ENCODE data around the gene HAS3.
A peak's percentile ranks its signal among the peaks of the same experiment; 100 is the strongest.
"Not testable (repeated sequence)": the region's sequence is repeated elsewhere in the genome, so short reads cannot be mapped to it uniquely, and the experiment has no call there.

Gene HAS3, protein sequence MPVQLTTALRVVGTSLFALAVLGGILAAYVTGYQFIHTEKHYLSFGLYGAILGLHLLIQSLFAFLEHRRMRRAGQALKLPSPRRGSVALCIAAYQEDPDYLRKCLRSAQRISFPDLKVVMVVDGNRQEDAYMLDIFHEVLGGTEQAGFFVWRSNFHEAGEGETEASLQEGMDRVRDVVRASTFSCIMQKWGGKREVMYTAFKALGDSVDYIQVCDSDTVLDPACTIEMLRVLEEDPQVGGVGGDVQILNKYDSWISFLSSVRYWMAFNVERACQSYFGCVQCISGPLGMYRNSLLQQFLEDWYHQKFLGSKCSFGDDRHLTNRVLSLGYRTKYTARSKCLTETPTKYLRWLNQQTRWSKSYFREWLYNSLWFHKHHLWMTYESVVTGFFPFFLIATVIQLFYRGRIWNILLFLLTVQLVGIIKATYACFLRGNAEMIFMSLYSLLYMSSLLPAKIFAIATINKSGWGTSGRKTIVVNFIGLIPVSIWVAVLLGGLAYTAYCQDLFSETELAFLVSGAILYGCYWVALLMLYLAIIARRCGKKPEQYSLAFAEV

GRCh38 chr16:69105501-69106361 is at the start of gene HAS3:
Gene HAS3, plus strand, starts transcription at chr16:69105653. Its CDS starts 3,743 bp downstream, at chr16:69109396.
- DNase-seq (ENCODE audit: low spot score): peak; percentile 86

DNA sequence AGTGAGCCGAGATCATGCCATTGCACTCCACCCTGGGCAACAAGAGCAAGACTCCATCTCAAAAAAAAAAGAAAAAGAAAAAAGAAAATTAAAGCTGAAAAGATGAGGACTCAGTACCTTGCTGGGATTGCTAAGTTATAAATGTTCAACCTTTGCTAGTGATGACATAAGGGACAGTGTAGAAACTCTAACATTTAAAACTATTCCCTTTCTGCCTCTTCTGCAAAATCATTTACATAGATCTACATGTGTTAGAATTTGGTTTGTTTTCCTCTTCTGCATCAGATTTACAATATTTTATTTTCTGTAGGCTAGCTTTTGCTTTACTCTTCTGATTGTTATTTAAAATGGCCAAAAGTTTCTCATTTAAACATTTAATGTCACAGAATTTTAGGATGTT is 49.5 kb upstream of the HAS3 start:
- no peak for DNase-seq (ENCODE audit: low spot score)

GRCh38 chr16:69056421-69056820 is 49.0 kb upstream of the HAS3 start:
- DNase-seq (ENCODE audit: low spot score): no peak

GRCh38 chr16:69057400-69058378 is 47.8 kb upstream of the HAS3 start:
- no peak for DNase-seq (ENCODE audit: low spot score)

DNA sequence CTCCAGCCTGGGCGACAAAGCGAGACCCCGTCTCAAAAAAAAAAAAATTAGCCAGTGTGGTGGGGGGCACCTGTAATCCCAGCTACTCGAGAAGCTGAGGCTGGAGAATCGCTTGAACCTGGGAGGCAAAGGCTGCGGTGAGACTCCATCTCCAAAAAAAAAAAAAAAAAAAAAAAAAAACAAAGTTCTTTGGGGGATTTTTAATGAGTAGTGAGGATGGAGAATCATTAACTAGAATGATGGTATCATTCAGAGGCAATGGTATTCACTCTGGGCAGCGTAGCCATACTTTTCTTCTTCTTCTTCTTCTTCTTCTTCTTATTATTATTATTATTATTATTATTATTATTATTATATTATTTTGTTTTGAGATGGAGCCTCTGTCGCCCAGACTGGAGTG is 42.0 kb upstream of the HAS3 start:
- DNase-seq (ENCODE audit: low spot score): not testable (repeated sequence)

- DNase-seq (ENCODE audit: low spot score): no peak
These were observed 41.2 kb upstream of the HAS3 start for GRCh38 chr16:69064124-69064763.

- DNase-seq (ENCODE audit: low spot score): no peak
These were observed 40.6 kb upstream of the HAS3 start for GRCh38 chr16:69064764-69065313.

DNA sequence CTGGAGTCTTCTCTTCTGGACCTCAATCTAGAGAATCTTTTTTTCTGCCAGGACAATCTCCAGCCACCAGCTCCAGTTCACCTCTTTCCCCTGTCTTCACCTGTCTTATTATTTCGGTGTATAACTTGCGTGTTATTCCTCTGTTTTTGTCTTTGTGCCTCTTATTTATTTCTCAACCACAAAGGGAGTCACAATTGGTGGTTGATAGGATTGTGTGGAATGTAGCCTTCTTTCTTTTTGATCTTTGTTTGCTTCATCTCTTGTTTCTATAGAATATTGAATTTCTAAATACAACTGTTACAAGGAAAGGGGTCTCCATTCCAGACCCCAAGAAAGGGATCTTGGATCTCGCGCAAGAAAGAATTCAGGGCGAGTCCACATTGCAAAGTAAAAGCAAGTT is 35.9 kb upstream of the HAS3 start:
- DNase-seq (ENCODE audit: low spot score): no peak

DNA sequence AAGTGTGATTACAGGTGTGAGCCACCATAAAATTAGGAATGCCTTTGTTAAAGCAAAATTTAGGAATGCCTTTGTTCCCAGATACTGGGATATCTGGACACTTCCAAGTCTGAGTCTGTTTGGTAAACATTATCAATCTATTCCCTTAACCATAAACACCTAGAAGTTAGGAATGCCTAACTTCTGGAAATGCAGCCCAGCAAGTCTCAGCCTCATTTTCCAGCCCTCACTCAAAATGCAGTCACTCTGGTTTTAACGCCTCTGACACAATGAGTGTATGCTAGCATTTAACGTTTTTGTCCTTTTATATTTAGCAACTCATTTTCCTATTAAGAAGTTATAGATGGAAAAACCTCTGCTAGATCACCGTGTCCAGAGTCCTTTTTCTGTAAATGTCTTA is 34.4 kb upstream of the HAS3 start:
- DNase-seq (ENCODE audit: low spot score): no peak

- no peak for DNase-seq (ENCODE audit: low spot score)
These were observed 32.8 kb upstream of the HAS3 start for GRCh38 chr16:69072640-69072974.

DNA sequence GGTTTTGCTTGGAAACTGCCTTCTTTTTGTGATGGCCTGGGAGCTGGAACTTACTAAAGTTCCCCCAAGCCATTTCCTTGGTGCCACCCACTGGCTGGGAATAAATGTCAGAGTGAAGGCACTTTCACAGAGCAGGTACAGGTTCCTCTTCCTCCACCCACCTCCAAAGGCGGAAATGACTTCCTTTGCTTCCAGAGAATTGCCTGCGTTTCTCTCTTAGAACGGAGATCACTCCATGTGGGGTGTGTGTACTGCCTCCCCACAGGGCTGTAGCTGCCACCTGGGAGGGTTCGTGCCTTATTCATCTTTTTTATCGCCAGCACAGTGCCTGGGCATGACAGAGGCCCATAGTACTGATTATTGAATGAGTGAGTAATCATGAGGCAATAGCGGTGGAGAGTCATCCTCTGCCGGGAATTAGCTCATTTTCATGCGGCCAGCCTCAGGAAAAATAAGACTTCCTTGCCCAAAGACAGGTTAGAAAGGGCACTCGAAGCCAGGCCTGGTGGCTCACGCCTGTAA is 32.2 kb upstream of the HAS3 start:
- no peak for DNase-seq (ENCODE audit: low spot score)

DNA sequence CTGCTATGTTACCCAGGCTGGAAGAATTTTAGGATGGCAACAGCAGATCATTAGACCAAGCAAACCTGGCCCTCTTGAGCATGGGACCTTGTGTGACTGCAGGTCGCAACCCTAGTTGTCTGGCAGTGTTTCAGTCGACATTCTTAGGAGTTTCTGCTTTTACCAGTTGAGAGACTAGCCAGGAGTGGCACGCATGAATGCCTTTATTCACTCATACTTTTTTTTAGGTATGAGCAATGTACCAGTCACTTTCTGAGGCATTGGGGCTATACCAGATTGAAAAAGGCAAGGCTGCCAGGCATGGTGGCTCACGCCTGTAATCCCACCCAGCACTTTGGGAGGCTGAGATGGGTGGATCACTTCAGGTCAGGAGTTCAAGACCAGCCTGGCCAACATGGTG is 28.2 kb upstream of the HAS3 start:
- DNase-seq (ENCODE audit: low spot score): no peak

DNA sequence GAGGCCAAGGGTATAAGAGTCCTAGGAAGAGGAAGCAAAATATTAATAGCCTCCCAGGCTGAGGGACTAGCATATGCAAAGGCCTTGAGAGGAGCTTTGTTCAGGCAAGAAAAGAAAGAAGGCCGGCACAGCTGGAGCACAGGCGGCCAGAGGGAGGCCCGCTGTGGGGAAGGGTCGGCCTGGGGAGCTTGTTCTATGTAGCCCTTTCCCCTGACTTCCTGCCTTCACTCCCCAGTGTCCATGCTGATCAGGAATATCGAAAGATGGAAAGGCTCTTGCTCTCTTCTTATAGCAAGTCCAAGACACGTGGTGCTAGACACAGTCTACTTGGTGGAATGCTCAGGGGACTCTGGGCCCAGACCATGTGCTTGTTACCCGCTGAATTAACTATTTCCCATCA is 27.4 kb upstream of the HAS3 start:
- peak; percentile 61 for DNase-seq (ENCODE audit: low spot score)

DNA sequence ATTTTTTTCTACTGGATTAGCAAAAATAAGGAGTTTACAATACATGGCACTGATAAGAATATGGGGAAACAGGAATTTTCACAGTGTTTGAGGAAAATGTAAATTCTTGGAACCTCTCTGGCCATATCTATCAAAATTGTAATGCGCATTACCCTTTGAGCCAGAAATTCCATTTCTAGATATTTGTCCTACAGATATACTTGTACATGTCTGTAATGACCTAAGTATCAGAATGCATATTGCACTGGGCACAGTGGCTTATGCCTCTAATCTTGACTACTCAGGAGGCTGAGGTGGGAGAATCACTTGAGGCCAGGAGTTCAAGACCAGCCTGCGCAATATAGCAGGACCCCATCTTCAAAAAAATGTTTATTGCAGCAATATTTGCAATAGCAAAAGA is 25.8 kb upstream of the HAS3 start:
- no peak for DNase-seq (ENCODE audit: low spot score)

GRCh38 chr16:69083306-69083941 is 22.0 kb upstream of the HAS3 start:
- no peak for DNase-seq (ENCODE audit: low spot score)

DNA sequence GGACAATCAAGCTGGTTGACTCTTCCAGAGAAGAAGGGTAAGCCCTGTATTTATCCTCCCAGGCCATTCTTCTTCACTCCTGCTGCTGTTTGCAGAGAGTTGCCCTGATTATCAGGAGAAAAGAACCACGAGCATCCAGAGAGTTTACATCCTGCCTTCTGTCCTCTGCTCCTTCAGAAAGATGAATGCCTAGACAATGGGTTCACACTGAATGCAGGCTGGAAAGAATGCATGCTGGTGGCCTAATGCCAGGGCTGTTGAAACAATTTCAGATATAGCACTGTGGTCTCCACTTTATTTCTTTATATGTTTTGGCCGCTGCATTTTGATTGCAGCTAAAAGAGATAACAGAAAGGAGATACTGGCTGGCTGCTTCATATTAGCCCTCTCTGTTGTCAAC is 21.2 kb upstream of the HAS3 start:
- no peak for DNase-seq (ENCODE audit: low spot score)

DNA sequence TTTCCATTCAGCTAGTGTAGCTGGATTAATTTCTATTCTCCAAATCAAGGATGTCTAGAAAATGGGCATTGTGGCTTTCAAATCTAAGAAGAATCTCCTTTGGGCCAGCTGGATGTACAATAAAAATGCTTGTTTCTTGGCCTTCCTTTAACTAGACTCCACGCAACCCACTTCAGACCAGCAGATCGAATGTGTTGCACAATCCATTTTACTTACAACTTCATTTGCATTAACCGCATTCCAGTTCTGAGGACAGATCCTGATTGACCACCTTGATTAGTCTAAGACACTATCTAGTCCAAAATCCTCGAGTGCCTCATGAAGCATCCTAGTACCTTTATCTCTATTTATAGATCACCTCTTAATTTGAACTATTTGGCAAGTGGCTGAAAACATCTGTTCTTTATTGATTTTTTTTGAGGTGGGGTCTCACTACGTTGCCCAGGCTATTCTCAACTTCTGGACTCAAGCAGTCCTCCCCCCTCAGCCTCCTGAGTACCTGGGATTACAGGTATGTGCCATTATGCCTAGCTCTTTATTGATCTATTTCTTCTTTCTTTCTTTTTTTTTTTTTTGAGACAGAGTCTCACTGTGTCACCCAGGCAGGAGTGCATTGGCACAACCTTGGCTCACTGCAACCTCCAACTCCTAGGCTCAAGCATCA is 20.3 kb upstream of the HAS3 start:
- no peak for DNase-seq (ENCODE audit: low spot score)

DNA sequence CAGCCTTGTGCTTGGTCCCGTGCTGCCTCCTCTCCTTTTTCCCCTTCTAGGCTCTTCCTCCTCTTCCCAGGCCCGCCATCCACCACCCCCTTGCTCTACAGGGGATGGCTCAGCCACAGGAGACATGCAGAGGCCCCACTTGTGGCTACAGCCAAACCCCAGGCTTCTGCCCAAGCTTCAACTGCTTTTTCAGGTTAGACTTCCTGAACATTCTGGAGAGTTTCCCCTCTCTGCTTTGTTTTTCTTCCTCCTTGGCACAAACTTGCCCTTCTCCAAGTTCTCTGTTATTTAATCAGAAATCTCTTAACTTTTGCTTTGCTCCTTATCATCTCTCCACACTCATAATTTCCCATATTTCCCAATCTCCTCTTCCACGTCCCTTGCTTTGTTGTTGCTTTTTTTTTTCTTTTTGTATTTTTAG is 18.3 kb upstream of the HAS3 start:
- no peak for DNase-seq (ENCODE audit: low spot score)

DNA sequence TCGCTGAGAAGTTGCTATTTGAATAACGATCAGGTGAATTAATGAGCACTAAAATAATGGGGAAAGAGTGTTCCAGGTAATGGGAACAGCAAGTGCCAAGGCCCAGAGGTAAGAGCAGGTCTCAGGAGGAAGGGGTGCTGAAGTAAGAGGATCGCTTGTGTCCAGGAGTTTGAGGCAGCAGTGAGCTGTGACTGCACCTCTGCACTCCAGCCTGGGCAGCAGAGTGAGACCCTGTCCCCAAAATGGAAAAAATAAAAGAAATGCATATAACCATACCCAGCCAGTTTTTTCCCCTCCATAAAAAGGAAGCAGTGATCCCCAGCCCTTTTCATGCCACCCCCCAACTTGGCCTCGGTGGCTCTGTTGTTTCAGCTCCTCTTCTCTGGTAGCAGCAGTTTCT is 16.8 kb upstream of the HAS3 start:
- no peak for DNase-seq (ENCODE audit: low spot score)

Data from iPS-NIHi11 (cell line).